ENCODE results near the gene ELMOD3. TPM values are rescaled to one million over a fixed set of nuclear protein-coding genes. Genes with fewer than 3 reads are reported as not detected.

Gene ELMOD3
- polyA plus RNA-seq (17.8 to 31.0 TPM (median 20.1 TPM) in 3 replicates), polyA minus RNA-seq (15.8 to 28.0 TPM (median 23.0 TPM) in 3 replicates)
- 6.4 TPM for polyA plus RNA-seq (2011; ENCODE audit: low read depth)
- 18.2 TPM in 2 replicates for polyA plus RNA-seq (2011; cell fraction: cytosol; rRNA removed)
- polyA plus RNA-seq (2011; cell fraction: nucleus; rRNA removed) = 55.2 and 66.3 TPM in 2 replicates
- 10.7 and 13.9 TPM in 2 replicates for polyA plus RNA-seq (2012; ENCODE audit: low replicate concordance)
- polyA minus RNA-seq (2011; cell fraction: cytosol; rRNA and poly(A)+ RNA removed) = 9.8 TPM
- polyA minus RNA-seq (2011; cell fraction: nucleus; rRNA and poly(A)+ RNA removed) = 11.7 and 20.0 TPM in 2 replicates

GRCh38 chr2:85354286-85355072, at the start of gene ELMOD3, which contains the start of gene RETSAT:
ELMOD3 (plus strand) TSS chr2:85354769; CDS start chr2:85357199, 2,430 bp downstream.
RETSAT (minus strand) TSS chr2:85354528; CDS start chr2:85354507, 21 bp downstream.
- peak; percentile 89 for DNase-seq (ENCODE audit: low read depth, low spot score)
- Histone ChIP-seq H2AFZ (ENCODE audit: control insufficient read depth, low read length) (peak within 1 kb of the TSS; percentile 99), H3K4me2 (ENCODE audit: control insufficient read depth, extremely low read depth, insufficient read depth, low read depth, low read length) (peak within 1 kb of the TSS; percentile 93), H3K36me3 (ENCODE audit: control insufficient read depth in 2 of 2, extremely low read depth in 1 of 2, insufficient read depth in 2 of 2, low read length in 2 of 2) (peaks cover 24 to 29% of the 10 kb centered on the region in 2 experiments), H3K4me1 (ENCODE audit: control insufficient read depth, extremely low read depth, insufficient read depth, low read length) (peaks cover 26% of the 10 kb centered on the region), H3K9ac (ENCODE audit: control insufficient read depth, extremely low read depth, insufficient read depth, low read length) (peak within 1 kb of the TSS; percentile 98), H4K20me1 (ENCODE audit: control insufficient read depth, extremely low read depth, insufficient read depth, low read length) (no peaks in the 10 kb centered on the region), H3K79me2 (ENCODE audit: control insufficient read depth, insufficient read depth, low read length) (peaks cover 46% of the 10 kb centered on the region), H3K27ac (ENCODE audit: control insufficient read depth, insufficient read depth, low read length) (peak within 1 kb of the TSS; percentile 94), H3K4me3 (ENCODE audit: control insufficient read depth in 2 of 3, extremely low read depth in 1 of 3, insufficient read depth in 2 of 3, low read depth in 1 of 3, low read length in 3 of 3) (peak within 1 kb of the TSS; percentile 68 to 99 (median 80)), H3K9me1 (ENCODE audit: control insufficient read depth, extremely low read depth, insufficient read depth, low read length) (no peaks in the 10 kb centered on the region), H3K27me3 (ENCODE audit: control insufficient read depth, extremely low read depth, insufficient read depth, low read length) (no peaks in the 10 kb centered on the region), H3K9me3 (ENCODE audit: control insufficient read depth, low read depth, low read length) (no peaks in the 10 kb centered on the region)
- TF ChIP-seq CTCF (optimal IDR thresholded peaks at IDR 0.05 in 1 of 3, IDR thresholded peaks at IDR 0.05 in 1 of 3, conservative IDR thresholded peaks at IDR 0.05 in 1 of 3; ENCODE audit: extremely low read depth in 1 of 3, insufficient read depth in 2 of 3, low read length in 3 of 3) (no peak), EZH2 (IDR thresholded peaks at IDR 0.05; ENCODE audit: low read length) (no peak)
- peak; percentile 80 for FAIRE-seq
- dilution Hi-C loops (cut with MboI; ENCODE audit: extremely low pct_ligation_motif_present, low sequenced_read_pairs) = no loop called here

GRCh38 chr2:85307527-85307897, 47.1 kb upstream of the ELMOD3 start:
- no peak overlapping the region for H3K4me3 ChIP-seq (ENCODE audit: control insufficient read depth in 2 of 3, extremely low read depth in 1 of 3, insufficient read depth in 2 of 3, low read depth in 1 of 3, low read length in 3 of 3)
- H3K36me3 ChIP-seq (ENCODE audit: control insufficient read depth in 2 of 2, extremely low read depth in 1 of 2, insufficient read depth in 2 of 2, low read length in 2 of 2) = peaks cover 0 to 29% of the 10 kb centered on the region in 2 experiments
- no peaks in the 10 kb centered on the region for H3K27me3 ChIP-seq (ENCODE audit: control insufficient read depth, extremely low read depth, insufficient read depth, low read length)
- dilution Hi-C loops (cut with MboI; ENCODE audit: extremely low pct_ligation_motif_present, low sequenced_read_pairs) = no loop called here
- H3K27ac ChIP-seq (ENCODE audit: control insufficient read depth, insufficient read depth, low read length) = no peak overlapping the region
- no peak for DNase-seq (ENCODE audit: low read depth, low spot score)
- TF ChIP-seq EZH2 (IDR thresholded peaks at IDR 0.05; ENCODE audit: low read length) = no peak
- no peak for TF ChIP-seq CTCF (optimal IDR thresholded peaks at IDR 0.05 in 1 of 3, IDR thresholded peaks at IDR 0.05 in 1 of 3, conservative IDR thresholded peaks at IDR 0.05 in 1 of 3; ENCODE audit: extremely low read depth in 1 of 3, insufficient read depth in 2 of 3, low read length in 3 of 3)
- H2AFZ ChIP-seq (ENCODE audit: control insufficient read depth, low read length) = no peak overlapping the region
- H3K4me1 ChIP-seq (ENCODE audit: control insufficient read depth, extremely low read depth, insufficient read depth, low read length) = peaks cover 8% of the 10 kb centered on the region
- H3K9me3 ChIP-seq (ENCODE audit: control insufficient read depth, low read depth, low read length) = no peaks in the 10 kb centered on the region
- H3K9me1 ChIP-seq (ENCODE audit: control insufficient read depth, extremely low read depth, insufficient read depth, low read length) = no peaks in the 10 kb centered on the region
- H3K9ac ChIP-seq (ENCODE audit: control insufficient read depth, extremely low read depth, insufficient read depth, low read length) = no peak overlapping the region
- no peaks in the 10 kb centered on the region for H4K20me1 ChIP-seq (ENCODE audit: control insufficient read depth, extremely low read depth, insufficient read depth, low read length)
- no peak for FAIRE-seq
- H3K4me2 ChIP-seq (ENCODE audit: control insufficient read depth, extremely low read depth, insufficient read depth, low read depth, low read length) = no peak overlapping the region
- no peaks in the 10 kb centered on the region for H3K79me2 ChIP-seq (ENCODE audit: control insufficient read depth, insufficient read depth, low read length)

Data from keratinocyte (primary cell).